SU-DHL-6 (cell line): Measurements from ENCODE around the gene SLC7A6.

ENCODE experiments used
- CTCF ChIP-seq: fragments of 200-600 bp; sonication (generic); IDR thresholded peaks from one replicate; pipeline ENCODE4 v1.5.1; 2017; ENCODE audit warnings: antibody characterized with exemption, mild to moderate bottlenecking, low read length, moderate library complexity; ENCODE audit not compliant: insufficient read depth, poor library complexity, severe bottlenecking
- EZH2phosphoT487 ChIP-seq: fragments of 200-600 bp; sonication (generic), shearing (Covaris generic); conservative IDR thresholded peaks from 2 replicates; pipeline ENCODE4 v1.6.1; 2018; ENCODE audit warnings: mild to moderate bottlenecking, antibody characterized with exemption, low read length, moderate library complexity, mixed read lengths

DNA sequence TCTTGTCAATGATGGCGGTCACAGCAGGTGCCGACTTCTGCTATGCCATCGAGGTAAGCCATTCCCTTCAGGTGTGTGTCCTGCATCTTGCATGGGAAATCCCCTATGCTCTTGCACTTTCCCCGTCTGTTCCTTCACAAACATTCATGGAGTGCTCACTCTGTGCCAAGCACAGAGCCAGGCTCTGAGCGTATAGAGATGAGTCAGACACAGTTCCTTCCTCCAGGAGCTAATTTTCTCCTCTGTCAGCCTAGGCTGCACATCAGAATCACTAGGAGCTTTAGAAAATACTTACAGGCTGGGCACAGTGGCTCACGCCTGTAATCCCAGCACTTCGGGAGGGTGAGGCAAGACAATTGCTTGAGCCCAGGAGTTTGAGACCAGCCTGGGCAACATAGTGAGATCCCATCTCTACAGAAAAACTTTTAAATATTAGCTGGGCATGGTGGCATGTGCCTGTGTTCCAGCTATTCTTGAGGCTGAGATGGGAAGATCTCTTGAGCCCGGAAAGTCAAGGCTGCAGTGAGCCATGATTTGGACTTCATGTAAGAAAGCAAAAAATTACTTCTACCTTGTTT is 60.5 kb downstream of the SLC7A6 start:
- TF ChIP-seq CTCF (no peak), EZH2phosphoT487 (no peak)
